HG02759 (cell line): ENCODE data around the gene LDLRAD3.

Source experiments
- ATAC-seq: cut with Tn5 transposase; IDR thresholded peaks from one replicate; pipeline ENCODE4 v1.9.1; 2021; ENCODE audit warnings: mild to moderate bottlenecking, moderate library complexity; ENCODE audit not compliant: unreplicated experiment

Gene LDLRAD3

DNA sequence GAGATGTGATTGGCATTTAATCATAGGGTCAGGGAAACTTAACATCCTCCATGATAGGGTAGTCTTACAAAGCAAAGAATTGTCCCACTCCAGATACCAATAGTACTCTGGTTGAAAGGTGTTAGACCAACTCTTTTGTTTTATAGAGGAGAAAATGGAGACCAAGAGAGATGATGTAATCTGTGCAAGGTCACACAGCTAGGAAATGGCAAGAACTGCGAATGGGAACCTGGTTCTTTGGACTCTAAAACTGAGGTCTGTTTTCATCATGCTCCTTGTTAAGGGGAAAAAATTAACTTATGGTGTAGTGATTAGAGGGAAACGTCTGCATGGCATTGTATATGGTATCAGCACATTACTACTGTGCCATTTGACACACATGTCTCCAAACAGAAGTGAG, 174.2 kb downstream of the LDLRAD3 start:
- no peak for ATAC-seq

DNA sequence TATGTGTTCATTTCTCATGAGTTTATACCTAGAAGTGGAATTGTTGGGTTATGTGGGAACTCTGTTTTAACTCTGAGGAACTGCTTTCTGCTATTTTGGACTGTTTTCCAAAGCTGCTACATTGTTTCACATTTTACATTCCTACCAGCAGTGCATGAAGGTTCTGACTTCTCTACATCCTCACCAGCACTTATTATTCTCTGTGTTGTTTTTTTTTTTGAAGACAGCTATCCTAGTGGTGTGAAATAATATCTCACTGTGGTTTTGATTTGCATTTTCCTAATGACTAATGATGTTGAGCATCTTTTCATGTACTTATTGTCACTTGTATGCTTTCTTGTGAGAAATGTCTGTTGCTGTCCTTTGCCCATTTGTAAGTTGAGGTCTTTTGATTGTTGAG, 175.4 kb downstream of the LDLRAD3 start:
- ATAC-seq = no peak

DNA sequence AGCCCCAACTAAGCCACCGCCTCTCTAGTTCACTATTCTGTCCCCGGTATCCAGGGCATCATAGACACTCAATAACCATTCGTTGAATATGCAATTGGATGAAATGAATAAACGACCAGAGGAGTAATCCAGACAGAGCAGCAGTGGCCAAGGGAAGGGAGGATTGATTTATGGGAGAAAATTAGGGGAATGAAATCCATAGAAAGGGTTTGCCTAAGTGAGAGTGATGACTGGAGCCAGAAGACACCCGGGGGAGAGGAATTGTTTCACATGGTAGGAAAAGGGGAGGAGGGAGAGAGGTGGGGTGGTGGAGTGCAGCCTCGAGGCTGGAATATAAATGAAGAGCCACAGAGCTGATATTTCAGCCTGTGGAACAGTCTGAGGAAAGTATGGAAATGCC, 177.2 kb downstream of the LDLRAD3 start:
- no peak for ATAC-seq

DNA sequence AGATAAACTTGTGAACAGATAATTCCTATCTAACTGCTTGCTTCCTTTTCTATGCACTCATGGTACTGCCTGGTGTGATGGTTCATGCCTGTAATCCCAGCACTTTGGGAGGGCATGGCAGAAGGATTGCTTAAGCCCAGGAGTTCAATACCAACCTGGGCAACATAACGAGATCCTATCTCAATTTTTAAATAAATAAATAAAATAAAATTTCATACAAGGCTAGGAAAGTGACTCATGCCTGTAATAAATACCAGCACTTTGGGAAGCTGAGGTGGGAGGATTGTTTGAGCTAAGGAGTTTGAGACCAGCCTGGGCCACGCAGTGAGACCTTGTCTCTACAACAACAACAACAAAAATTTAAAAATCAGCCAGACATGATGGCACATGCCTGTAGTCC, 178.8 kb downstream of the LDLRAD3 start:
- no peak for ATAC-seq

DNA sequence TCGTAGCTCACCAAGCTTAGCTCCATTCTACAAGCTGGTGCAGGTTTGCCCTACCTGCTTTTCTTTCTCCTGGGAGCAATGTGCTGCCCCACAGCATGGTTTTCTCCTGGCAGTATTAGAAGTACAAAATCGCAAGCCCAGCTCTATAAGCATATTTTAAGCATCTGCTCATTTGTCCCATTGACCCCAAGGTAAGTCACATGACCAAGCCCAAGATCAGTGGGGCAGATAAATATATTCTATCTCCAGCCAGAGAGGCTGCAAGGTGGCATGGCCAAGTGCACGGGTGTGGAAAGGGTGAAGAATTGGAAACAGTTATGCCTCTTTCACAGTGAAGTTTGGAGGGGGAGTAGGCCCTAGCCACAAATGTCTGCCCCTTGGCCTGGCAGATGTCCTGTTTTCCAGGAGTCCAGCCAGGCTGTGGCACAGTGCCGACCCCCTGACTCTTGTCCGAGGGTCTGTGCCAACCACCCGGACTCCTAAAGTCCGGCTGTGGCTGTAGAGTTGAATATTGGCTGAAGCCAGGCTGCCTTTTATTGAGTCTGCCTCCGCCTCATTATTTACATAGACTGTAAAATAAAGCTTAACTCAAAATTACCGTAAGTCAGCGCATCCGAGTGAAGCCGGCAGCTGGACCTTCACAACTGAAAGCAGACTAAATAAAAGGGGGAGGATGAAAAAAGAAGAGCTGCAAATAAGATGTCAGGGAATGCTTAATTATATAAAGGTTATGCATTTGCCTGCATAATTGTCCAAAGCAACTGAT, 179.7 kb downstream of the LDLRAD3 start:
- ATAC-seq = no peak

DNA sequence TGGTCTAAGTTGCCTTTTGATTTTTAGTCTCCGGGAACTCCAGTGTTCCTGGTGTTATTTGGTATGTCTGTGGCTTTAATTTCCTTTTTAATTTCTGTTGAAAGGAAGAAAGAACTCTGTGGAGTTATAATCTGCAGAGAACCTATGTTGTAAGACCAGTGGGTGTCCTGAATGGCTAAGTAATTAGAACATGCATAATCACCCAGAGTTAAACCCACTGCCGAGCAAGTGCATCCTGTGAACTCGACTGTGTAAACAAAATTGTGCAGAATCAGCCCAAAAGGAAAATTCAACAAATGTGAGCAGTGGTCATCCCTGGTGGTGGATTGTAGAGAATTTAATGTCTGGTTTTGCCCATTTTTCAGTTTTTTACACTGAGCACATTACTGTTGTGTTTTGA, 182.8 kb downstream of the LDLRAD3 start:
- ATAC-seq = no peak

DNA sequence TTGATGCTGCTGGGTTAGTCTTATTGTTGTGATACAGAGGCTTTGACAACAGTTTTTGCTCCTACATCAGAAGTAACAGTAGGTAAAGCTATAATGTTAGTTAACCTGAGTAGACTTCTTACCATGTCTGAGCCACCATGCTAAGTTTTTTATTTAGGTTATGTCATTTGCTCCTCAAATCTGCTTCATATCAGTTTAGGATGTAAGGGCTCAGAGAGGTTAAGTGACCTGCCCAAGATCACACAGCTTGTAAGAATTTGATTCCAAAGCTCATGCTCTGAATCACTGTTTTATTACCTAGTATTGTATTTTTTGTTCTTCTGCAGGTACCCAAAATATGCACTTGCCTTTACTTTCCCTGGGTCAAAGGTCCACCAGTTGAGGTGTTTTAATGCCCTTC, 183.7 kb downstream of the LDLRAD3 start:
- no peak for ATAC-seq

DNA sequence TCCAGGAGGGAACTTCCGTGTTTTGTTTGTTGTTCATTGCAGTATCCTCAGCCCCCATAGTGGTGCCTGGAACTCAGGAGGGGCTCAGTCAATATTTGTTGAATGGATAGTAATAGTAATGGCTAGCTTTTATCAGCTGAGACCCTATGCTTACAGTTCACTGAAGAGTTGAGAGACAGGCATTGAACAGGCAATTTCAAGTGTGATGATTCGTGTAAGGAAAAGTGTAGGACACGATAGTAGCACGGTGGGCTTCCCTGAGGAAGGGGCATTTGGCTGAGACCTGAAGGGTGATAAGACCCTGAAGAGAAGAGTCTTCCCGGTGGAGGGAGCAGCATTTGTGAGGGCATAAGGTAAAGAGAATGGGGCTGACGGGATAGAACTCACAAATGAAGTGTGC, 186.1 kb downstream of the LDLRAD3 start:
- no peak for ATAC-seq

DNA sequence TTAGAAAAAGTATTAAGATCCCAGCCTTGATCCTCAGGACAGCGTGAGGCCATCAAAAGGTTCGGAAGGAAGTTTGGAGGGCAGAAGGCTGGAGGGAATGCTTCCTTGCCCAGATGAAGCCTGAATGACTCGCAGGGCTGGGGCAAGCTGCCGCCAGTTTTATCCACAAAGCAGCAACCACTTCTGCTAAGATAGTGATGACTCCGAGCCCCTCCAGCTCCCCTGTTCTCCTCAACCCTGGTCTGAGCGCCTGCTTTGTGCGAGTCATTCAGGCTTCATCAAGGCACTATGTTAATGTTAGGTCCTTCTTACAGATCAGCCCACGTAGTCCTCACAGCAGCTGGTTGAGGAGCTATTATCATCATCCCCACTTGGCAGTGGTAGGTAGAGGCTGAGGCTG, 186.5 kb downstream of the LDLRAD3 start:
- no peak for ATAC-seq

DNA sequence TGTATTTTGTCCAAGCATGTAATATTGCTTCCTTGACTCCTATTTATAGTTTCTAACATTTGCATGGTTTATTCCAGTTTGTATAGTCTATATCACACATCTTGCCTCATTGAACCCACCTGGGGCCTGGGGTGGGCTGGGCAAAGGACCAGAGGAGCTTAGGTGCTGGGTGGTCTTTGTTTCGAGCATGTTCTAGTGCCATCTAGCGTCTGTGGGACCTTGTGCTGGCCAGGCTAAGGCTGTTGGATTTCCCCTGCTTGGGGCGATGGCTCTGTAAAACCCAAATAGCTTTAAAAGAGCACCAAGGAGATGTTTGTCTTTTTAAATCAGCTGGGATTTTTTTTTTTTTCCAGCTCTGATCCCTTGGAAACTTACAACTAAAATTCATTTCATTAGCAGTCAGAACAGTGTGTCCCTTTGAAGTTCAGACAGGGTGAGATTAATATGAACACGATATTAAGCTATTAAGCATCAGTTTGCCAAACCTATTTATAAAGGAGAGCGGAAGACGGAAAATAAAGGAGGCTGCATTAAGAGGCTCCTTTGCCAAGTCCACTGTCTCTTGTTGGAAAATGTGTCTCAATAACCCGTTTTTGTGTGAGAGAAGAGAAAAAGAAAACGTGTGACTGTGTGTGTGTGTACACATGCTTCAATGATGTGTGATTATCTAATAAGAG, 188.0 kb downstream of the LDLRAD3 start:
- ATAC-seq = no peak

DNA sequence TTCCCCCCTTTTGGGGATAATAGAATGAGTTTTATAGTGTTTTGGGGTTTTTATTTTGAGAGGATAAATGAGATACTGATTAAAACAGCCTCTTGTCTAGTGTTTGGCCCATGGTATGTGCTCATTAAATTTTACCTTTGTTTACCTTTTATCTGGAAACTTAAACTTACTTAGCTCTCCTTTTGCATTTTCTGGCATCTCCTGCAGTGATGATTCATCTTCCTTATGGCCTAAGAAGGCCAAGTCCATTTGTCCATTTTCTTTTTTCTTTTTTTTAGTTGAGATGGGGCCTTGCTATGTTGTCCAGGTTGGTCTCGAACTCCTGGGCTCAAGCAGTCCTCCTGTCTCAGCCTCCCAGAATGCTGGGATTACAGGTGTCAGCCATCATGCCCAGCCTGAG, 189.1 kb downstream of the LDLRAD3 start:
- ATAC-seq = no peak

DNA sequence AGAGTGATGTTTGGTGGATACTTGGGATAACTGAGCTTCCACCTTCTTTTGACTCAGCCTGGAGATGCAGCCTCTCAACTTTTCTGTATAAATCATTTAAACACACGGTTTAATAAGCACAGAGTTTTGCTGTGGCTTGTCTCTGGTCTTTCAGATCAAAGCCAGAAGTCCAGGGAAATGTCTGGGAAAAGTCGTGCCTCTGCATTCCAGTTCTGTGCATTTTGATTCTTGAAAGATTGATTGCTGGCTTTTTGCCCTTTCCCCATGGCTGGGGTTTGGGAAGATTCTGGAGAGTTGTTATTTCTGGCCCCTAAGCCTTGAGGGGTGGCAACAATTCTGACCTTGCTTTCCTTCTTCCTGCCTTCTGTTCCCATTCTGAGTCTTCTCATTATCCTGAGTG, 191.2 kb downstream of the LDLRAD3 start:
- no peak for ATAC-seq

DNA sequence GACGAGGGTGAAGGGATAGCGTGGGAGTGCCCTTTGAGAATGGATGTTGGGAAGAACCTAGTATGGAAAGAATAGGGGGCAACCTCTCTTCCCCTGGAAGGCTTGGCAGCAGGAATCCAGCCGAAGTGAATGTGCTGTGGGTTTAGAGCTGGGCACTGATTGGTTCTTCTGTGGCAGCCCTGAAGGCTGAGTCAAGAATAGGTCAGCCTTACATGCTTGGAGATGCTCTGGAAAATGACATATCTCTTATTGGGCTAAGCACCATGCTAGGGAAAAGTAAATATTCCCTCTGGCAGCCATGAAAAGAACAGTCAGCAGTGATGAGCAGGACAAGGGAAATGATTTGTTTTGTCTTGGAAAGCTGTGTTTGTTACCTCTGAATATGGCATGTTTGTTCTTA, 195.9 kb downstream of the LDLRAD3 start:
- ATAC-seq = no peak

DNA sequence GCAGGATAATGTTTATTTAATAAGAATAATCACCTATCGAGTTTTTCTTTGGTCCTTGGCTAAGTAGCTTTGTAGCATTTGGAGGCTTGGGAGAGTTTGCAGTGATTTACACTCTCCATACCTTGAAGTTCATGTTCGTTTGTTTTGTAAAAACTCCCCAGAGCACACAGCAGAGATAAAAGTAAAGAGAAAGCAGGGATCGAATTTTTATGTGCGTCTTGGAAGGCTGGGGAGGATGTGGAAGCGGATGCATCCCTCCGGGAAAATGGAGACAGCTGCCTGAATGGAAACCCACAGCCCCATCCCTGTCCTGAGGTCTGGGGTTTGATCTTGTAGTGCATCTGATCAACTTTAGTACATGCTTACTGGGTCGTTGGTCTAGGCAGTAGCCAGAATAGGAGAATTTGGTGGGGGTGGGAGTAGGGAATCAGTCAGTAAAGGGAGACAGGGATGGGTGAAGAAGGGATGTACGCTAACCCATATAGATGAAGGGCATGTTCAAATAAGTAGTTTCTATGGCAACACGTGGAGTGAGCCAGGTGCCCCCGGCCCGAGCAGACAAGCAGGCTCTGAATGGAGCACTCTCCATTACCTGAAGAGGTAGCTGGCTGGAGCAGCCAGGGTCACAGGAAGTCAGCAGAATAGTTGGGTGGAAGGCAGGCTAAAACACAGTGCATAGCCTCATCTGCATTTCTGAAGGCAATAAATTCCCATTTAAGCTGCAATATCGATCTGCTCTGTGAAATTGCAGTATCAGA, 197.5 kb downstream of the LDLRAD3 start:
- ATAC-seq = no peak

DNA sequence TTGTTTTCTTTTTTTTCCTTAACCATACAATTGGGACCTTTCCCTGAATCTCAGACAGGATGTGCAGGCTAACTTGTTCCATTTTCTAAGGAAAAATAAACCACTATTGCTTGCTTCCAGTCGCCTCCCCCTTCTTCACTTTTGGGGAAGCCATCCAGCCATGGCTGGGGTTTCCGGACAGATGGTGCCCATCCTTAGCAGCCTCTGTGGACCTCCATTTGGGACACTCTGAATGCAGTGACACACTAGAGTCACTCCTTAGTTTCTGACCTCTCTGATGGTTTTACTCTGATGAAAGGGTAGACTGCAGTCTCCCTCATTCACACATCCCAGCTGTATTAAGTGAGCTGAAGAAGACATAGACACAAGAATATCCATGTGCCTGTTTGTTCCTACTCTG, 198.1 kb downstream of the LDLRAD3 start:
- ATAC-seq = no peak

DNA sequence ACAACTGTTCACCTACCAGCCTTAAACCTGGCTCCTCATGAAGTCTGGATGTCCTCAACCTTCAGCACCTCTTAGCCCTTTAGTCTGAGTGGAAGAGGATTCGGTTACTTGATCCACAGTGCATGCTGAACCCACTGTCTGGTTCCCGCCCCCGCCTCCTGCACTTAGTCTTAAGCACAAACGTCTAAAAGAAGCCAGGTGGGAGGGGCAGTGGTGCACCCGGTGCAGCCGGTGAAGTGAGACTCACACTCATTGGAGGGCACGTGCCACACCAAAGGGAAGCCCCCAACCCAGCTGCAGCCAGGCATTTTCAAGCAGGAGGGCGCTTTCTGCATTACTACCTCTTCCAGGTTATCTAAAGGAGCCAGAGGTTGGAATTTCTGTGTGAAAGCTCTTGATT, 198.6 kb downstream of the LDLRAD3 start:
- ATAC-seq = no peak

DNA sequence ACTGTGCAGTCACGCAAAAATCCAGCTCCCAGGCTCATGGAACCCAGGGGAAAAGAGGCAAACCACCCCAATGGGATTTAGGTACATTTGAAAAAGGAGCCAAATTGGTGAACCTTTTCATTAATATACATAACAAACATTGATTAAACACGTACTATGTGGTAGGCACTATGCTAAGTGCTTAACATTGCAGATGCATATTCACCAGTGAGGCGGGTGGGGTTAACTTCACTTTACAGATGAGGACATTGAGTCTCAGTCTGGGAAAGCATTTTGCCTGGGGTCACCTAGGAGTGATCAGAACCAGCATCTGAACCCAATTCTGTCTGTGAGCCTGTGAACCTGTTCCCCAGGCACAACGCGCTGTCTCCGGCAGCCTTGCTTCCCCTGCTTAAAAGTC, 199.0 kb downstream of the LDLRAD3 start:
- no peak for ATAC-seq

DNA sequence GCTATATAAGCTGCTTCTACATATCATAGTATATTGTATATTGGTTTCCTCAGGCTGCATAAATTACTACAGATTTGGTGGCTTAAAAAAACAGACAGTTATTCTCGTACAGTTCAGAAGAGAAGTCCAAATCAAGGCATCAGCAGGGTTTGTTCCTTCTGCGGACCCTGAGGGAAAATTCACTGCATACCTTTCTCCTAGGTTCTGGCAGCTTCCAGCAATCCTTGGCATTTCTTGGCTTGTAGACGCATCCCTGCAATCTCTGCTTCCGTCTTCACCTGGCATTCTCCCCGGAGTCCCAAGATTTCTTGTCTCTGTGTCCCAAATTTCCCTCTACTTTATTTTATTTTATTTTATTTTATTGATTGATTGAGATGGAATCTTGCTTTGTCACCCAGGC, 202.6 kb downstream of the LDLRAD3 start:
- no peak for ATAC-seq

DNA sequence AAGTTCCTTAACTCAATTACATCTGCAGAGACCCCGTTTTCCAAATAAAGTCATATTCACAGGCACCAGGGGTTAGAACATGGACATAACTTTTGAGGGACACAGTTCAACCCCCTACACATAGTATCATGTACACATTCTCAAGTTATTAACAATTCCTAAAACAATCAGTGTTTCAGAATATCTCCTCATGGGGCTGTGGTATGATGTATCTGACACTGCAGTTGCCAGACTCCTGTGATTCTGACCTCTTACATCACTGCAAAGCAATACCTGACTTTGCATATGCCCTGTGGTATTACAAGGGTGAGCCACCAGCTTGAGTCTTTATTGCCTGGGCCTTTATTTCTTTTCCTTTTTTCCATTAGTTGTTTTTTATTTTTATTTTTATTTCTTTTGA, 203.6 kb downstream of the LDLRAD3 start:
- no peak for ATAC-seq

DNA sequence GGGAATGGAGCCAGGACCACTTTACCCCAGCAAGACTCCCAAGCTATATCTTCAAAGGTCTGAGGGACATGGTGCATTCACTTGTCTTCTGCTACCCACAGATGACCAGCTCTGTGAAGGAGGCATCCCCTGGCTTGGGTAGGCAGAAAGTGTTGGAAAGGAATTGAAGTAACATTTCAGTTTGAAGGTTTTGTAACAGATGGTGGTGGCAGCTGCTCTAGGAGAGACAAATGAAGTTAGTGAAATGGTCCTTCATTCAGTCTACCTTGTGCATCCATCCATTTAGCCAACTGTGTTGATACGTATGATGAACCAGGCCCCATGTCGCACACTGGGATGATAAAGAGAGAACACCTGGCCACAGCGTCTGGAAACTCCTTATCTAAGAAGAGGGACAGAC, 204.8 kb downstream of the LDLRAD3 start:
- ATAC-seq = no peak

DNA sequence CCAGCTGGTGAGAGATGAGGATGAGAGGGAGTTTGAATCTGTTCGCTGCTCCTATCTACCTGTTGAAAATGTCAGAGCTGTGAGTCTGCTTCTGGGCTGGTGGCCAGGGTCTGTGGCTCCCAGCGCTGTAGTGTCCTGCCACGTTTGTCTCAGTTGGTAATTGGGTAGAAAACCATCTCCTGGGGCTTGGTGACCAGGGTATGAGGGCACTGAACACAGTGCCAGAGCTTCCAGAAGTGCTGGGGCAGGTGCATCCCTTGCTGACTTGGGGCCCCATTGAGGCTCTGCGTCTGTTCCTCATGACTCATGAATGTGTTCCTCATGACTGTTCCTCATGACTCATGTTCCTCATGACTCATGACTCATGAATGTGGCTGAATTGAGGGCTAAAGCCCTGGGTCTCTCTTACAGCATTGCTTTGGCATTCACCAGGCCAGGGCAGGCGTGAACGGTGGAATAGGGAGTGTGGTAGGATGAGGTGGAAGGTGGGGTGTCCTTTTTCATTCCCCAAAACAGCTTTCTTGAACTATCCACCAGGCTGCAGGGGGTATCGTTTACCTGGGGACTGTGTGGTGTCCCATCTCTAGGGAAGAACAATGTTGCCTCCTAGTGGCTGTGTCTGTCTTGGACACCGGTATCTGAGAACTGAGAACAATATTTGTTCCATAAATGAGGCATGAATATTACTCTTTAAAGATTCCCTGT, 205.8 kb downstream of the LDLRAD3 start:
- ATAC-seq = peak; percentile 96
